Measurements from ENCODE around the gene HP1BP3.
A peak's percentile ranks its signal among the peaks of the same experiment; 100 is the strongest.

HP1BP3 gene

DNA sequence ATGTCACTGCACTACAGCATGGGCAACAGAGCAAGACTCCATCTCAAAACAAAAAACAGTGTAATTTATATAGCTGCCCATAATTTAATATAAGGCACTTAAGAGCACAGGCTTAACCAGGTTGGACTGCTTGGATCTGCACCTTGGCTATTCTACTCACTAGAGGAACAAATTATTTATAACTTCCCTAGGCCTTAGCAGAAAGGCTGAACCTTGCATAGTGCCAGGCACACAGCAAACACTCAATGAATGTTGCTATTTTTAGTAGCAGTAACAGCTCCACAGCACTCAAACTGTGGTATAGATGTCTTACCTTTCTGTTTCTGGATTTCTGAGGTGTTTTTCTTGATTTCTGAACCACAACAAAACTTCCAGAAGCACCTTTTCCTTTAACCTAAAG, 19.8 kb downstream of the HP1BP3 start:
- no peak for DNase-seq

GRCh38 chr1:20763417-20763816, 23.7 kb downstream of the HP1BP3 start:
- DNase-seq: no peak

- no peak for DNase-seq
Observed at GRCh38 chr1:20760322-20760721, 26.8 kb downstream of the HP1BP3 start.

GRCh38 chr1:20753589-20753988, 33.5 kb downstream of the HP1BP3 start:
- DNase-seq: no peak

DNA sequence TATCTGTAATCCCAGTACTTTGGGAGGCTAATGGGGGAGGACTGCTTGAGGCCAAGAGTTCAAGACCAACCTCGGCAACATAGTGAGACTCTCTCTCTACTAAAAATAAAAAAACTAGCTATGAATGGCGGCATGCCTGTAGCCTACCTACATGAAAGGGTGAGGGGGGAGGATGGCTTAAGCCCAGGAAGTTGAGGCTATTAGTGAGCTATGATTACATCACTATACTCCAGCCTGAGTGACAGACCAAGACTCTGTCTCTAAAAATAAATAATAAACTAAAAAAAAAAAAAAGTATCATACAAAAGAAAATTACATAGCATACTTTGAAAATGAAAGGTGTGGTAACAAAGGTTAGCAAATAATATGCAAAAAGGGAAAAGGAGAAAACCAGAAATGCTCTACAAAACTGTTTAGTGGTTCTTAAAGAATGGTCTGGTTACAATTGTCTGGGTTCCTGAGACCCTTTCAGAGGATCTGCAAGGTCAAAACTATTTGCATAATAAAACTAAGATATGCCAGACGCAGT, 35.6 kb downstream of the HP1BP3 start:
- DNase-seq: no peak

DNA sequence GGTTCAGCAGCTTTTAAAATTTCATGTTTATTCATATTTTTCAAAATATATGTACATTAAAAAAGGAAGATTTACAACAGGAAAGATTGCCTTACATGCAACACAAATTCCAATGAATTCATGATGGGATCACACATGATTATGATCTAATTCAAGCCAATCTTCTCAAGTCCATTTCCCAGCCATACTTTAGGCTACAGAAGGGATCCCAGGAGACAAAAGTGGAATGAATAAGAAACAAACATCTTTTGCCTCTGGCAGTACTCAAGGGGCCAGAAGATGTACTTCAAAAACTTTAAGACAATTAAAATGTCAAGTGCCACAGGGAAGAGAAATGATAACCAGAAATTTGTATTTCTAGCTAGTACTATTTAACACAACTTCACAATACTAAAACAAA, 44.4 kb downstream of the HP1BP3 start:
- DNase-seq: no peak

- no peak for DNase-seq
Observed at GRCh38 chr1:20740781-20741180, 46.3 kb downstream of the HP1BP3 start.

DNA sequence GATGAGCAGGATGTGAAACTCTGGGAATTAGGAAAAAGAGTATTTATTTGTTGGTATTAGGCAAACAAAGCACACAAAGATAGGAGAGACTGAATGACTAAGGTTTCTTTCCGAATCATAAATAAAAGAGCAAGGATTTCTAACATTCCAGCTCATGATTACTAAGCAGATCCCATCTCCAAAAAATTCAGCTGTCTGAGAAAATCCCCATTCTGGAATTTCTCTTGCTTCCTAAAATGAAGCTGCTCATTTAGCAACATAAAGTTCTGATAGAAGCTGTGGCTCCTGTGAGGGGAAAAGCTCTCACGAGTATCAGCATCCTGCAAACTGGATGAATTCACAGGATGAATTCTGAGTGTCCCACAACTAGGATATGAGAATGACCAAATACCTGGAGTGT, 47.9 kb downstream of the HP1BP3 start:
- no peak for DNase-seq

- no peak for DNase-seq
Observed at GRCh38 chr1:20735581-20736111, 51.5 kb downstream of the HP1BP3 start.

GRCh38 chr1:20733360-20733975, 53.6 kb downstream of the HP1BP3 start:
- DNase-seq: no peak

- DNase-seq: peak; percentile 83
Observed at GRCh38 chr1:20732588-20733359, 54.3 kb downstream of the HP1BP3 start, which contains the start of gene SH2D5. TSS of gene SH2D5 (minus strand) at chr1:20732703. CDS start at chr1:20728044, 4,659 bp downstream.

DNA sequence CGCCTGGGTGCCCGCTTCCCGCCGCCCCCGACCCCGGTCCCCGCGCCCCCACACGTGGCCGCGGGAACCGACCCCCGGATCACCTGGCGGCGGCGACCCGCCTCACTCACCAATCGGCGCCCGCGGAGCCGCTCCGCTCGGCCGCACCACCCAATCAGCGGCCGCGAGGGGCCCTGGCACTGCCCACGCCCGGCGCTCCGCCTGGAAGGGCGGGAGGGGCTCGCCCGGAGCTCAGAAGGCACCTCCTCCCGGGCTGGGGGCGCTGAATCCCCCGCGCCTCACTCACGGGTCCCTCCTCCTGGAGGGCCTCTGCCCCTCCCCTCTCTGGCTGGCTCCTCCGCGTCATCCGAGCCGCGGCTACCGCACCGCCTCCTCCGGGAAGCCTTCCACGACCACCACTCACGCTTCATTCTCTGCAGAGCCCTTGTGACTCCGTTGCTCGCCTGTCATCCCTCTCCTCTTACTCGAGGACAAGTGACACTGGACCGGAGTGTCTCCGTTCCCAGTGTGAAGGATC, 55.0 kb downstream of the HP1BP3 start:
- peak; percentile 50 for DNase-seq

GRCh38 chr1:20731057-20731991, 55.8 kb downstream of the HP1BP3 start:
- DNase-seq: no peak

DNA sequence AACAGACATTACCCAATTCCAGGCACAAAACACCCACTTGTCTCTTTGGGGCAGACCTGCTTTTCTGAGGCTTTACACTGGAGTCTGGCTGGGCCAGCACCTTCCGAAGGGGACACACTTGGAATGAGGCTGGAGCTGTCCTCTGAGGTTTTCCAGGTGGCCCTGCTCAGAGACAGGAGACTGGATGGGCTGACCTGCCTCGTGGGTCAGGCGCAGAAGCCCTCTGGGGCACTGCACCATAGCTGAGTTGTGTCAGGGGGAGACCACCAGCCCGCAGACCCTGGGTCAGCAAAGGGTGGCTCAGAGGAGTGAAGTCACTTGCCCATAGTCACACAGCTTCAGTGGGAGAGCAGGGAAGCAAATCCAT, 56.4 kb downstream of the HP1BP3 start:
- DNase-seq: no peak

GRCh38 chr1:20729990-20730689, 57.0 kb downstream of the HP1BP3 start:
- DNase-seq: no peak

GRCh38 chr1:20729155-20729931, 57.8 kb downstream of the HP1BP3 start:
- no peak for DNase-seq

DNA sequence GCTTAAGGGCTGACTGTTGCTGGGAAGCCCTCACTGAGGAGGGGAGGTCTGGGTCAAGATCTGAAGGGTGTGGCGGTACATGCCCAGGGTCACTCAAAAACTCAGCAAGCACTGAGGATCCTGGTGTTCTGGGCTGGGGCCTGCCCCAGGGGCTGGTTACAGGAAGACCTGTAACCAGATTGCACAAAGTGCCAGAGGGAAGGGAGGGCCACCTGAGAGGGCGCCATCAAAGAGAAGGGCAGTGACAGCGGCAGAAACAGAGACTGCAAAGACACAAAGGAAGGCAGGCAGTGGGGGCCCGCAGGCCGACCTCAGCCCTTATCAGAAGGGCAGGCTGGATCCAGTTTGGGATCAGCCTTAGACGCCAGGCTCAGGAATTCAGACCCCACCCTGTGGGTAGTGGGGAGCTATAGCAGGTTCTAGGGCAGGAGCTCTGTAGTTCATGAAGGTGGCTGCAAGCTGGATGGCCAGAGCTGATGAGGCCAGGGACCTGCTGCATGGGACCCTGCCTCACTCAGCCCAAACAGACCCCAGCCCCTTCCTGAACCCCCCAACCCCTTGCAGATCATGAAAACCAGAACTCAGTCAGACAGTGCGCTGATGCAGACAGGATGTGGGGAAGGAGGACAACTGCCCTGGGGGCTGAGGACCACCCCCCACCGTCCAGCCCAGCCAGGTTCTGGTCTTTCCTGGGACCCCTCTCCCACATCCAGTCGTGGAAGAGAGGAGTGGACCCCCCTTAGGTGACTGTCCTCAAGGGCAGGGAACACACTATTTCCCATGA, 58.5 kb downstream of the HP1BP3 start:
- DNase-seq: no peak

DNA sequence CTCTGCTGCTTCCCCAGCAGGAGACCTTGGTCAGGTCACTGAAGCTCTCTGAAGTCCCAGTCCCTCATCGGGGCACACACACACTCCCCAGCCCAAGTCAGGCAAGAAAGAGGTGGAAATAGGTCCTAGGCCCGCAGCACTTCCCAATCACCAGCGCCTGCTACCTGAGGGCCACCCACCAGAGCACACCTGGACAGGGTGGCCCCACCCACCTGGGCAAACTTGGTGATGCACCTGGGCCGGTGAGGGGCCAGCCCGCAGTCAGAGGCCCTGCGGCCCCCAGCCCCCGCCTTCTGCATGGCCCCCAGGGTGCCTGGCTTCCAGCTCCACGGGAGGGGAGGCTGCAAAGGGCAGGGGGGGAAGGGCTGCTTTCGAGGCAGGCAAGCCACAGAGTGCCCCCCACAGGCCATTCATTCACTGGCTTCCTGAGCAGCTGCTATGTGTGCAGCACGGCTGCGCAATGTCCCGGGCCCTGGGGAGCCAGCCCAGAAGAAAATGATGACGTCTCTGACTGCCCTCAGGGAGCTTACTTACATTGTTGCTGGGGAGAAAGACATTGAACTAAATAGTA, 59.3 kb downstream of the HP1BP3 start:
- no peak for DNase-seq

GRCh38 chr1:20726932-20727745, 60.0 kb downstream of the HP1BP3 start:
- DNase-seq: no peak

Data from stimulated activated CD4-positive, alpha-beta T cell treated with anti-CD3 and anti-CD28 coated beads, Interleukin-1b, Interleukin-23, amount 100 ng/mL, for 48 hours (primary cell).